Renal pelvis (tissue), 12 donors: Measurements from ENCODE around the gene SIRT2. TPM values are rescaled to one million over a fixed set of nuclear protein-coding genes. Genes with fewer than 3 reads are reported as not detected.
A peak's percentile ranks its signal among the peaks of the same experiment; 100 is the strongest.
"Not testable (repeated sequence)": the region's sequence is repeated elsewhere in the genome, so short reads cannot be mapped to it uniquely, and the experiment has no call there.

ENCODE experiments used
- DNase-seq: peaks from one replicate; pipeline ENCODE4 v3.0.0-alpha.2; 2013
- long read RNA-seq, 16 experiments: transcript quantifications; one replicate each; lab custom pipeline, GENCODE V29; 2026
- polyA plus RNA-seq, 3 donors: library from polyadenylated mRNA; unstranded; fragments of 120-200 nt; gene quantifications; one replicate each; pipeline ENCODE4 v1.2.1, GENCODE V29; 2013; ENCODE audit not compliant: insufficient read length in 3 of 3

SIRT2 gene
- polyA plus RNA-seq, result 10 to 100 TPM; 43.7 to 53.7 (median 51.2) TPM
- long read RNA-seq, donor 1, transcript SIRT2-204 (15 exons, 2,062 nt), result major isoform, 9 of 10 reads
- long read RNA-seq, donor 1, partial matches to known transcripts, result 0 of 10 reads
- long read RNA-seq, donor 1, other reads (novel, unspliced or antisense), result 0 of 10 reads
- long read RNA-seq, donor 2, transcript SIRT2-204 (15 exons, 2,062 nt), result major isoform, 6 of 10 reads
- long read RNA-seq, donor 2, partial matches to known transcripts, result 0 of 10 reads
- long read RNA-seq, donor 2, other reads (novel, unspliced or antisense), result 0 of 10 reads
- long read RNA-seq, donor 3, transcript SIRT2-204 (15 exons, 2,062 nt), result major isoform, 7 of 9 reads
- long read RNA-seq, donor 3, partial matches to known transcripts, result 0 of 9 reads
- long read RNA-seq, donor 3, other reads (novel, unspliced or antisense), result 0 of 9 reads
- long read RNA-seq, donor 4, transcript SIRT2-204 (15 exons, 2,062 nt), result major isoform, 15 of 19 reads
- long read RNA-seq, donor 4, partial matches to known transcripts, result 0 of 19 reads
- long read RNA-seq, donor 4, other reads (novel, unspliced or antisense), result 0 of 19 reads
- long read RNA-seq, donor 5, transcript SIRT2-204 (15 exons, 2,062 nt), result major isoform, 7 of 7 reads
- long read RNA-seq, donor 5, partial matches to known transcripts, result 0 of 7 reads
- long read RNA-seq, donor 5, other reads (novel, unspliced or antisense), result 0 of 7 reads
- long read RNA-seq, donor 6, partial matches to known transcripts, result 0 of 10 reads
- long read RNA-seq, donor 6, other reads (novel, unspliced or antisense), result 0 of 10 reads
- long read RNA-seq, donor 7, transcript SIRT2-204 (15 exons, 2,062 nt), result major isoform, 8 of 13 reads
- long read RNA-seq, donor 7, partial matches to known transcripts, result 0 of 13 reads
- long read RNA-seq, donor 7, other reads (novel, unspliced or antisense), result 0 of 13 reads
- long read RNA-seq, donor 8, transcript SIRT2-204 (15 exons, 2,062 nt), result major isoform, 9 of 12 reads
- long read RNA-seq, donor 8, partial matches to known transcripts, result 0 of 12 reads
- long read RNA-seq, donor 8, other reads (novel, unspliced or antisense), result 0 of 12 reads
- long read RNA-seq, donor 9, transcript SIRT2-204 (15 exons, 2,062 nt), result major isoform, 10 of 21 reads
- long read RNA-seq, donor 9, partial matches to known transcripts, result 0 of 21 reads
- long read RNA-seq, donor 9, other reads (novel, unspliced or antisense), result 9 of 21 reads
- long read RNA-seq, donor 10, transcript SIRT2-204 (15 exons, 2,062 nt), result major isoform, 9 of 15 reads
- long read RNA-seq, donor 10, partial matches to known transcripts, result 0 of 15 reads
- long read RNA-seq, donor 10, other reads (novel, unspliced or antisense), result 0 of 15 reads
- long read RNA-seq, donor 11, transcript SIRT2-204 (15 exons, 2,062 nt), result major isoform, 5 of 14 reads
- long read RNA-seq, donor 11, partial matches to known transcripts, result 0 of 14 reads
- long read RNA-seq, donor 11, other reads (novel, unspliced or antisense), result 5 of 14 reads
- long read RNA-seq, donor 12, transcript SIRT2-204 (15 exons, 2,062 nt), result major isoform, 16 of 22 reads
- long read RNA-seq, donor 12, partial matches to known transcripts, result 0 of 22 reads
- long read RNA-seq, donor 12, other reads (novel, unspliced or antisense), result 0 of 22 reads
- long read RNA-seq, donor 13, partial matches to known transcripts, result 0 of 3 reads
- long read RNA-seq, donor 13, other reads (novel, unspliced or antisense), result 0 of 3 reads
- long read RNA-seq, donor 14, result 0 reads
- long read RNA-seq, donor 15, transcript SIRT2-204 (15 exons, 2,062 nt), result major isoform, 14 of 21 reads
- long read RNA-seq, donor 15, transcript SIRT2-201 (16 exons, 2,070 nt), result minor isoform, 6 of 21 reads
- long read RNA-seq, donor 15, partial matches to known transcripts, result 0 of 21 reads
- long read RNA-seq, donor 15, other reads (novel, unspliced or antisense), result 0 of 21 reads
- long read RNA-seq, donor 16, transcript SIRT2-204 (15 exons, 2,062 nt), result major isoform, 10 of 21 reads
- long read RNA-seq, donor 16, partial matches to known transcripts, result 5 of 21 reads
- long read RNA-seq, donor 16, other reads (novel, unspliced or antisense), result 0 of 21 reads

- DNase-seq, result peak; percentile 100
Measured at GRCh38 chr19:38899447-38900201, at the start of gene SIRT2, which contains the start of gene NFKBIB. SIRT2 (minus strand) TSS chr19:38899618; CDS start chr19:38899521, 97 bp downstream. NFKBIB (plus strand) TSS chr19:38899969; CDS start chr19:38900033, 64 bp downstream.

- no peak for DNase-seq
Measured at GRCh38 chr19:38946229-38947010, 47.0 kb upstream of the SIRT2 start.

- no peak for DNase-seq
Measured at GRCh38 chr19:38945562-38946228, 46.3 kb upstream of the SIRT2 start.

GRCh38 chr19:38944981-38945506, 45.6 kb upstream of the SIRT2 start:
- DNase-seq, result no peak

- no peak for DNase-seq
Measured at GRCh38 chr19:38942471-38943181, 43.2 kb upstream of the SIRT2 start.

GRCh38 chr19:38941979-38942378, 42.6 kb upstream of the SIRT2 start:
- no peak for DNase-seq

GRCh38 chr19:38941466-38941865, 42.0 kb upstream of the SIRT2 start:
- DNase-seq, result not testable (repeated sequence)

GRCh38 chr19:38939957-38940356, 40.5 kb upstream of the SIRT2 start:
- DNase-seq, result no peak

- no peak for DNase-seq
Measured at GRCh38 chr19:38933544-38933943, 34.1 kb upstream of the SIRT2 start.

GRCh38 chr19:38932425-38933179, 33.2 kb upstream of the SIRT2 start:
- DNase-seq, result no peak

GRCh38 chr19:38931521-38931793, 32.0 kb upstream of the SIRT2 start:
- no peak for DNase-seq

- peak; percentile 100 for DNase-seq
Measured at GRCh38 chr19:38930776-38931520, 31.5 kb upstream of the SIRT2 start, which contains the start of gene MRPS12. MRPS12 (plus strand) TSS chr19:38930944; CDS start chr19:38931295, 351 bp downstream.

- peak; percentile 93 for DNase-seq
Measured at GRCh38 chr19:38929929-38930775, 30.7 kb upstream of the SIRT2 start, which contains the start of gene SARS2. SARS2 (minus strand) TSS chr19:38930763; CDS start chr19:38930736, 27 bp downstream.

GRCh38 chr19:38928391-38929001, 29.1 kb upstream of the SIRT2 start:
- no peak for DNase-seq
